Activated naive CD8-positive, alpha-beta T cell treated with anti-CD3 and anti-CD28 coated beads for 36 hours (primary cell): ENCODE results near the gene CCKAR. TPM values are rescaled to one million over a fixed set of nuclear protein-coding genes. Genes with fewer than 3 reads are reported as not detected.

Experiments
- total RNA-seq, 2 experiments: library from RNA; stranded (reverse); gene quantifications; one replicate each; pipeline ENCODE4 v1.2.3, GENCODE V29; 2021

Gene CCKAR
- total RNA-seq, 2 experiments from 2014 or later = not detected

Other genes with a start within 250 kb of the CCKAR start
- gene RBPJ, start 169.5 kb downstream of the CCKAR start, total RNA-seq = 10 to 100 TPM; 88.7 to 93.5 TPM
- 1 to 10 TPM; 3.1 to 4.2 TPM for gene TBC1D19, start 93.6 kb upstream of the CCKAR start, total RNA-seq